Colonic mucosa (tissue), 4 donors: ENCODE measurements around the gene NPAS3. TPM values are rescaled to one million over a fixed set of nuclear protein-coding genes. Genes with fewer than 3 reads are reported as not detected.

Experiments used
- DNase-seq: peaks from one replicate; pipeline ENCODE4 v3.0.0-alpha.2; 2020
- H3K27ac ChIP-seq: fragments of 200-600 bp; one replicate; pipeline ENCODE4 v1.8.0; 2021
- H3K27me3 ChIP-seq: fragments of 200-600 bp; one replicate; pipeline ENCODE4 v1.8.0; 2021
- H3K36me3 ChIP-seq: fragments of 200-600 bp; one replicate; pipeline ENCODE4 v1.8.0; 2021
- H3K4me1 ChIP-seq: fragments of 200-600 bp; one replicate; pipeline ENCODE4 v1.8.0; 2021; ENCODE audit warnings: mild to moderate bottlenecking
- H3K4me3 ChIP-seq: fragments of 200-600 bp; one replicate; pipeline ENCODE4 v1.8.0; 2021
- H3K9ac ChIP-seq, 2 donors: one replicate each; pipeline ENCODE4 v1.7.0; 2013; ENCODE audit warnings: control low read depth in 2 of 2, low read depth in 2 of 2, low read length in 2 of 2
- H3K9me3 ChIP-seq: fragments of 200-600 bp; one replicate; pipeline ENCODE4 v1.8.0; 2021
- intact Hi-C: fragments of 100-400 bp; cut with DNase I; formaldehyde crosslinking; loops from one replicate; pipeline ENCODE4 v1.14.1; 2022
- total RNA-seq, 2 donors: library from RNA; stranded (reverse); fragmentation: NEBNext Ultra II Directional in 1 of 2; extraction: Animal tissue kit (Norgen Biotek cat#: 25700) in 1 of 2; gene quantifications; one replicate each; pipeline ENCODE4 v1.2.1, GENCODE V29; 2021
- TF ChIP-seq, protein P1 (sequence below): fragments of 200-600 bp; IDR thresholded peaks from one replicate; pipeline ENCODE4 v1.8.0; 2022; ENCODE audit warnings: antibody characterized with exemption, mild to moderate bottlenecking
- donor health status: healthy.
- donor health status: DM: no; HTN: no; CAD: no.
- donor health status: DM: no; HTN: no; CAD: no.

The NPAS3 gene
- total RNA-seq, 2 donors from 2014 or later = 0.79 to 1.6 TPM

DNA sequence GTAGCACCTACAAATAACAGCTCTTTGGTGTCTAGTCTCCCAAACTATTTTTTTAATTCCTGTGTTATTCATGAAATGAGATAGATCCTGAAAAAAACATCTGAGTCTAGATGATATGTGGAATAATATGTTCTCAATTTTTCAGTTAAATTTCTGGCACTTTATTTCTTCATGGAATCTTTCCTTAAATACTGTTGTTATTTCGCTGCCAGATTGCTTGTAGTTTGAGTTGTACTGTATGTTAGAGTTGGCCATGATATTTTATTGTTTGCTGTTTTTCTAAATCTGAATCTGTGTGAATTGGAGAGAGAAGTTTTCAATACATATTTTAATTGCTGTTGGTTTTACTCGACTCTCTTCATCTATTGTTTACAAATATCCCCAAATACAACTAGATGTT, 511.7 kb downstream of the NPAS3 start:
- no peaks in the 10 kb centered on the region for H3K9me3 ChIP-seq
- intact Hi-C loops = no loop called here
- H3K4me1 ChIP-seq = no peaks in the 10 kb centered on the region

DNA sequence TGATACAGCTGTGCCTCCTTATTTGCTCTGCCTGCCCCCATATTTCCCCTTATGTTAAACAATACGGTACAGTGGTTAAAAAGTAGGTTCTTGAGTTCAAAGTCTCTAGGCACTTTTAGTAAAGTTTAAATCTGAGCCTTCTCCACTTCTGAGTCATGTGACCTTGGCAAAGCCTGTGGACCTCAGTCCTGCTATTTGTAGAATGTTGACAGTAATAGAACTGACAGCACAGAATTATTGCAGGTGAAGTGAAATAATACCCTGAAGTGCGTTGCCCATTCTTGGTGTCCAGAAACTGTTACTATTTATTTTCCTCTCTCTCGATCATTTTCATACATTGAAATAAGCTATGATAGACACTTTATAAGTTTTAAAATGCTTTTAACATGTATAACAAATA, 512.5 kb downstream of the NPAS3 start:
- Histone ChIP-seq H3K4me1 (no peaks in the 10 kb centered on the region), H3K9me3 (no peaks in the 10 kb centered on the region), H3K9ac (no peak overlapping the region), H3K27me3 (no peaks in the 10 kb centered on the region), H3K4me3 (no peak overlapping the region), H3K27ac (no peak overlapping the region), H3K36me3 (no peaks in the 10 kb centered on the region)
- DNase-seq = no peak
- TF ChIP-seq, protein P1, sequence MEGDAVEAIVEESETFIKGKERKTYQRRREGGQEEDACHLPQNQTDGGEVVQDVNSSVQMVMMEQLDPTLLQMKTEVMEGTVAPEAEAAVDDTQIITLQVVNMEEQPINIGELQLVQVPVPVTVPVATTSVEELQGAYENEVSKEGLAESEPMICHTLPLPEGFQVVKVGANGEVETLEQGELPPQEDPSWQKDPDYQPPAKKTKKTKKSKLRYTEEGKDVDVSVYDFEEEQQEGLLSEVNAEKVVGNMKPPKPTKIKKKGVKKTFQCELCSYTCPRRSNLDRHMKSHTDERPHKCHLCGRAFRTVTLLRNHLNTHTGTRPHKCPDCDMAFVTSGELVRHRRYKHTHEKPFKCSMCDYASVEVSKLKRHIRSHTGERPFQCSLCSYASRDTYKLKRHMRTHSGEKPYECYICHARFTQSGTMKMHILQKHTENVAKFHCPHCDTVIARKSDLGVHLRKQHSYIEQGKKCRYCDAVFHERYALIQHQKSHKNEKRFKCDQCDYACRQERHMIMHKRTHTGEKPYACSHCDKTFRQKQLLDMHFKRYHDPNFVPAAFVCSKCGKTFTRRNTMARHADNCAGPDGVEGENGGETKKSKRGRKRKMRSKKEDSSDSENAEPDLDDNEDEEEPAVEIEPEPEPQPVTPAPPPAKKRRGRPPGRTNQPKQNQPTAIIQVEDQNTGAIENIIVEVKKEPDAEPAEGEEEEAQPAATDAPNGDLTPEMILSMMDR = no peak
- intact Hi-C loops = no loop called here

More for the DNA sequence above, 511.7 kb downstream of the NPAS3 start:
- no peak overlapping the region for H3K9ac ChIP-seq
- TF ChIP-seq, protein P1 = no peak
- H3K36me3 ChIP-seq = no peaks in the 10 kb centered on the region
- H3K27ac ChIP-seq = no peak overlapping the region
- DNase-seq = no peak
- no peaks in the 10 kb centered on the region for H3K27me3 ChIP-seq
- no peak overlapping the region for H3K4me3 ChIP-seq

GRCh38 chr14:33452995-33453394, 514.3 kb downstream of the NPAS3 start:
- TF ChIP-seq, protein P1 = no peak
- Histone ChIP-seq H3K9ac (no peak overlapping the region), H3K36me3 (no peaks in the 10 kb centered on the region), H3K9me3 (no peaks in the 10 kb centered on the region), H3K4me3 (no peak overlapping the region), H3K27ac (no peak overlapping the region), H3K27me3 (no peaks in the 10 kb centered on the region), H3K4me1 (no peaks in the 10 kb centered on the region)
- no peak for DNase-seq
- intact Hi-C loops = no loop called here

- Histone ChIP-seq H3K4me1 (no peaks in the 10 kb centered on the region), H3K4me3 (no peak overlapping the region), H3K9ac (no peak overlapping the region)
These were observed 515.4 kb downstream of the NPAS3 start for GRCh38 chr14:33454022-33454595.

GRCh38 chr14:33454707-33455106, 516.0 kb downstream of the NPAS3 start:
- intact Hi-C loops = no loop called here

More at GRCh38 chr14:33454022-33454595, 515.4 kb downstream of the NPAS3 start:
- peak overlapping the region; percentile 10 for H3K27ac ChIP-seq
- intact Hi-C loops = no loop called here
- no peaks in the 10 kb centered on the region for H3K27me3 ChIP-seq
- H3K9me3 ChIP-seq = no peaks in the 10 kb centered on the region
- H3K36me3 ChIP-seq = no peaks in the 10 kb centered on the region
- DNase-seq = peak; percentile 47
- TF ChIP-seq, protein P1 = no peak

More at GRCh38 chr14:33454707-33455106, 516.0 kb downstream of the NPAS3 start:
- no peaks in the 10 kb centered on the region for H3K27me3 ChIP-seq
- TF ChIP-seq, protein P1 = no peak
- DNase-seq = no peak
- H3K27ac ChIP-seq = no peak overlapping the region
- no peaks in the 10 kb centered on the region for H3K36me3 ChIP-seq
- H3K4me3 ChIP-seq = no peak overlapping the region
- H3K9me3 ChIP-seq = no peaks in the 10 kb centered on the region
- H3K4me1 ChIP-seq = no peaks in the 10 kb centered on the region
- no peak overlapping the region for H3K9ac ChIP-seq
